MCF 10A (cell line): ENCODE measurements around the gene ENO4. TPM values are rescaled to one million over a fixed set of nuclear protein-coding genes. Genes with fewer than 3 reads are reported as not detected.

Source experiments
- BruUV-seq: library from RNA; stranded (reverse); fragments of 400-500 nt; replicated peaks from 2 replicates; lab custom pipeline; 2021; lab: Mats Ljungman, UMichigan
- CTCF ChIA-PET: fragments of 300-600 bp; sonication (Branson Sonifier 250); formaldehyde crosslinking; extraction: SDS; loops from one replicate; lab custom pipeline; 2021; ENCODE audit warnings: antibody characterized with exemption, inconsistent platforms; lab: Yijun Ruan, JAX
- POLR2A ChIA-PET: fragments of 300-600, 350-650 bp; sonication (Branson Sonifier 250); formaldehyde crosslinking; extraction: SDS; loops from one replicate; lab custom pipeline; 2020; ENCODE audit warnings: antibody characterized with exemption, inconsistent platforms; lab: Yijun Ruan, JAX
- DNase-seq: peaks from one replicate; pipeline ENCODE4 v3.0.0-alpha.2; 2018; ENCODE audit not compliant: unreplicated experiment
- H3K27ac Mint-ChIP-seq: one replicate; pipeline ENCODE4 v1.8.0; 2022; ENCODE audit warnings: mild to moderate bottlenecking, low read depth, mixed read lengths; ENCODE audit not compliant: unreplicated experiment
- H3K27me3 Mint-ChIP-seq: one replicate; pipeline ENCODE4 v1.8.0; 2022; ENCODE audit warnings: mixed read lengths; ENCODE audit not compliant: insufficient read depth, unreplicated experiment
- H3K36me3 Mint-ChIP-seq: one replicate; pipeline ENCODE4 v1.8.0; 2022; ENCODE audit warnings: mild to moderate bottlenecking, moderate library complexity, mixed read lengths; ENCODE audit not compliant: insufficient read depth, unreplicated experiment
- H3K4me1 Mint-ChIP-seq: one replicate; pipeline ENCODE4 v1.8.0; 2022; ENCODE audit warnings: mixed read lengths; ENCODE audit not compliant: insufficient read depth, unreplicated experiment
- H3K4me3 Mint-ChIP-seq: one replicate; pipeline ENCODE4 v1.8.0; 2022; ENCODE audit warnings: mild to moderate bottlenecking, moderate library complexity, mixed read lengths; ENCODE audit not compliant: unreplicated experiment
- H3K9me3 Mint-ChIP-seq: one replicate; pipeline ENCODE4 v1.8.0; 2022; ENCODE audit warnings: mixed read lengths; ENCODE audit not compliant: unreplicated experiment
- intact Hi-C: fragments of 100-400 bp; cut with micrococcal nuclease; formaldehyde crosslinking; loops from 2 replicates; pipeline ENCODE4 v1.14.1; 2022
- total RNA-seq: library from RNA; stranded (reverse); gene quantifications from 2 replicates; pipeline ENCODE4 v1.2.3, GENCODE V29; 2022
- TF ChIP-seq, protein P1 (sequence below): fragments of 200-600 bp; IDR thresholded peaks from one replicate; pipeline ENCODE4 v1.8.0; 2022; ENCODE audit warnings: antibody characterized with exemption, mild to moderate bottlenecking; ENCODE audit not compliant: unreplicated experiment

Gene ENO4
- total RNA-seq, 1 experiment from 2014 or later = not detected

DNA sequence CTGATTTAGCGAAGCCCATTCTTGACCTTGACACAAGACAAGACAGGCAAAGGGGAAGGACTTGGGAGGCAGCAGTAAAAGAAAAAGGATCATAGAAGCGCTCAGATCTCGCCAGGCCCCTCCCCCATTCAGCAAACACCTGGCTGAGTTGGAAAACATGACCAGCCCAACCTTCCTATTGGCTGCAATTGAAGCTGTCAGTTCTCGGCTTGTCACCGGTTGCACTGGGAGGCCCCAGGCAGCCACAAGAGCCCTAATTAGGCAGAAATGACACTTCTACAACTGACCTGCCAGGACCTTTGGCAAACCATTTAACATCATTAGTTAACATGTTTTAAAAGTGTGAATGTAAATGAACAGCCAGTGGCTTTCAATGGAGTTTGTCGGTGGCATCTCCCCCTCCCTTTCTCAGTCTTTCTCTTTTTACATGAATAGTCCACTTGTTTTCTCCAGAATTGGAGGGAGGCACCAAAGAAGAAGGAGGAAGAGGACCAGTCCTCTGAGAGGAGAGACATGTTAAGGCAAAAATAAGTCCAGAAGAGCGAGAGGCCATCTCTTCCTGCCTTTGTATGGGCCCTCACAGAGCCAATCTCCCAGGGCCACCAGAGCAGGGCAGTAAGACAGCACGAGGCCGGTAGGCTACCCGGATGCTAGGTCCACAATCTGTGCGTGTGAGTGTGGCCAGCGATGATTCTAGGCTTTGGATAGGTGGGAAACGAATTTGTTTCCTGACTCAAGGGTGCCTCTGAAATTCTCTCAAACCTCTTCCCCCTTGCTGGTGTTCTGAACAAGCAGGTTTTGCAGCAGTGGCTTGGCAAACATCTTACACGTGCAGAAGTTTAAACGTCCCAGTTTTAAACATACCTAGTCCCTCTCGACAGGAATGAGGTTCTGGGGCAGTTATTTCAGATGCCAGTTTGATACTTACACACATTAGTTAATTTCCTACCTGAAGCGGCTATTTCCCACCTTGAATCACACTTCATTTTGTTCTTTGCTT, 15.0 kb upstream of the ENO4 start:
- intact Hi-C loops = no loop called here
- no peak overlapping the region for H3K27ac Mint-ChIP-seq
- TF ChIP-seq, protein P1, sequence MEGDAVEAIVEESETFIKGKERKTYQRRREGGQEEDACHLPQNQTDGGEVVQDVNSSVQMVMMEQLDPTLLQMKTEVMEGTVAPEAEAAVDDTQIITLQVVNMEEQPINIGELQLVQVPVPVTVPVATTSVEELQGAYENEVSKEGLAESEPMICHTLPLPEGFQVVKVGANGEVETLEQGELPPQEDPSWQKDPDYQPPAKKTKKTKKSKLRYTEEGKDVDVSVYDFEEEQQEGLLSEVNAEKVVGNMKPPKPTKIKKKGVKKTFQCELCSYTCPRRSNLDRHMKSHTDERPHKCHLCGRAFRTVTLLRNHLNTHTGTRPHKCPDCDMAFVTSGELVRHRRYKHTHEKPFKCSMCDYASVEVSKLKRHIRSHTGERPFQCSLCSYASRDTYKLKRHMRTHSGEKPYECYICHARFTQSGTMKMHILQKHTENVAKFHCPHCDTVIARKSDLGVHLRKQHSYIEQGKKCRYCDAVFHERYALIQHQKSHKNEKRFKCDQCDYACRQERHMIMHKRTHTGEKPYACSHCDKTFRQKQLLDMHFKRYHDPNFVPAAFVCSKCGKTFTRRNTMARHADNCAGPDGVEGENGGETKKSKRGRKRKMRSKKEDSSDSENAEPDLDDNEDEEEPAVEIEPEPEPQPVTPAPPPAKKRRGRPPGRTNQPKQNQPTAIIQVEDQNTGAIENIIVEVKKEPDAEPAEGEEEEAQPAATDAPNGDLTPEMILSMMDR = no peak
- H3K4me3 Mint-ChIP-seq = no peak overlapping the region
- no peaks in the 10 kb centered on the region for H3K27me3 Mint-ChIP-seq
- BruUV-seq = no TSS peak
- H3K36me3 Mint-ChIP-seq = peaks cover 27% of the 10 kb centered on the region
- no peak for DNase-seq
- CTCF ChIA-PET = interaction anchor here (0.6 to 1.0 kb wide), 2 partner anchors 333 to 341 kb away, joined by 3 read pairs; no protein-coding TSS in a partner anchor
- no peaks in the 10 kb centered on the region for H3K4me1 Mint-ChIP-seq
- POLR2A ChIA-PET = no interaction called here
- no peaks in the 10 kb centered on the region for H3K9me3 Mint-ChIP-seq

DNA sequence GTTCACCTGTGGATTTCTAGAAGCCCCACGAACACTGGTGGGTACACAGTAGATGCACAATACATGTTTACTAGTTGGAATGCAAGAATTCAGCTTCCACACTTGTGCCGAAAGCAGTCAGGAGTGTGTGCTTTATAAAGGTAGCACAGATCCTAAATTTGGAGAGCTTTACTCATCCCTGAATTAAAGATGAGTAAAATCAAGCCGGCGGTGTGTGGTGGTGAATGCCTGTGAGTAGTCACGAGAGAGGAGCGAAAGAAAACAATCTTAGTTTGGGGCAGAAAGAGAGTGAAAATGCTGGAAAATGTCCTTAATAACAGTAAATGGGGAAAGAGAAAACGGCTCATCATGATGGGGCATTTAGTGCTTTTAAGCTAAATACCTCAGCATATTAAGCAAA, 13.6 kb upstream of the ENO4 start:
- BruUV-seq = no TSS peak
- Mint-ChIP-seq H3K27me3 (no peaks in the 10 kb centered on the region), H3K4me3 (no peak overlapping the region), H3K36me3 (peaks cover 27% of the 10 kb centered on the region), H3K27ac (no peak overlapping the region), H3K4me1 (no peaks in the 10 kb centered on the region), H3K9me3 (no peaks in the 10 kb centered on the region)
- ChIA-PET POLR2A (interaction anchor here (0.9 kb wide), 1 partner anchor 13 kb away, joined by 3 read pairs; the partner anchor contains the start of gene ENO4), CTCF (interaction anchor here (0.6 to 1.0 kb wide), 4 partner anchors 49 to 332 kb away, joined by 3 to 5 read pairs (median 4); no protein-coding TSS in a partner anchor)
- intact Hi-C loops = no loop called here
- DNase-seq = no peak
- TF ChIP-seq, protein P1 = no peak

DNA sequence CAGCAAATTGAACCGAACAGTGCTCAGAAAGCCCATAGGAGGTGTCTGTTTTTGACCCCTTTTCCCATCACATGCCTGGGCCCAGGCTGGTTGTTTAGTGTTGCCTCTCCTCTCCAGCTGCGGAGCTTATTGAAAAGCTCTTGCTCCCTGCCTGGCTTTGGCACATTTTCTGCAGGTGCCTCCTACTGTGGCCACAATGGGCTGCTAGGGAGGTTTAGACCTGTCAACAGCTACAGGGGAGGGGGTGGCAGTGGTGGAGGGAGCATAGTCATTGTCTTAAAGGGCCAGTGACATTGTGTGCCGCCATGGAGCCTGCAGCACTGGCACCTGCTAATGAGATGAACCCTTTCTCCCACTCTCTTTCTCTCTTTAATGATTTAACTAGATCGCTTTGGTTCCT, 13.2 kb upstream of the ENO4 start:
- intact Hi-C loops = no loop called here
- TF ChIP-seq, protein P1 = no peak
- Mint-ChIP-seq H3K36me3 (peaks cover 27% of the 10 kb centered on the region), H3K4me3 (no peak overlapping the region), H3K9me3 (no peaks in the 10 kb centered on the region), H3K27ac (no peak overlapping the region), H3K27me3 (no peaks in the 10 kb centered on the region), H3K4me1 (no peaks in the 10 kb centered on the region)
- BruUV-seq = no TSS peak
- no peak for DNase-seq
- POLR2A ChIA-PET = no interaction called here
- CTCF ChIA-PET = interaction anchor here (0.6 to 1.8 kb wide), 4 partner anchors 9 to 313 kb away, joined by 3 to 8 read pairs (median 4); no protein-coding TSS in a partner anchor

DNA sequence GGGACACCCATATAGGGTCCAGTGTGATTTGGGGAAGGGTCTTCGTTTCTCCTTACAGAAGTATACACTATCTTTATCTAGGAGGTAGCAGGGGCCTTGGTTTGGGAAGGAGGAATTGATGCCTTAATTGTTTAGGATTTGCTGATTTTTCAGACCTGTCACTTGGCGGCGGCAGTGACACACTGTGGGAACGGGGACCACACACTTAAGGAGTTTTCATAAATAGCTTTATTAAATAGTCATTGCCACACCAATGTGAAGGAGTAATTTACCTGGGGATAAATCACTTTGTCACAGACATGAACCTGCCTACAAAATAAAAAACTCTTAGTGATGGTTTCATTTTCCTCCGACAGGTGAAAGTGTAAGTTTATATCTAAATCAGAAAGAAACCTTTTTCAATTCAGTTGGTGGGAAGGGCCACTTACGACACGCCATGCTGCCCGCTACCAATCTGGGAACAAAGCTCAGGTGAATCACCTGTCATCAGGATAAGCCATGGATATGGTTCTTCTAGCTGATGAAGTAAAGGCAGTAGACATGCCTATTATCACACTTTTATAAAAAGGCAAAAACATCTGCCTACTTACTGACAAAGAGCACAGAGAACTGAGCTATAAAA, 12.3 kb upstream of the ENO4 start:
- DNase-seq = no peak
- Mint-ChIP-seq H3K36me3 (peaks cover 21% of the 10 kb centered on the region), H3K27ac (no peak overlapping the region), H3K9me3 (no peaks in the 10 kb centered on the region), H3K4me1 (no peaks in the 10 kb centered on the region), H3K4me3 (no peak overlapping the region), H3K27me3 (no peaks in the 10 kb centered on the region)
- intact Hi-C loops = no loop called here
- TF ChIP-seq, protein P1 = no peak
- BruUV-seq = no TSS peak
- ChIA-PET CTCF (interaction anchor here (0.6 to 1.8 kb wide), 6 partner anchors 10 to 483 kb away, joined by 3 to 8 read pairs (median 3); no protein-coding TSS in a partner anchor), POLR2A (interaction anchor here (0.9 kb wide), 1 partner anchor 12 kb away, joined by 7 read pairs; the partner anchor contains the start of gene ENO4)
